Loucy (cell line): Measurements from ENCODE around the gene CDK8.

Experiments
- H2AFZ ChIP-seq: fragments of 200-600 bp; sonication (generic); 2 replicates; pipeline ENCODE4 v1.6.0; 2016; ENCODE audit warnings: antibody characterized with exemption, mild to moderate bottlenecking, low read length, moderate library complexity
- H3F3A ChIP-seq: fragments of 200-600 bp; 2 replicates; pipeline ENCODE4 v1.6.0; 2016; ENCODE audit warnings: antibody characterized with exemption, low read depth, mild to moderate bottlenecking
- H3K27me3 ChIP-seq: fragments of 200-600 bp; sonication (generic); 2 replicates; pipeline ENCODE4 v1.6.1; 2014; ENCODE audit warnings: low read length, mild to moderate bottlenecking; ENCODE audit not compliant: insufficient read depth, poor library complexity, severe bottlenecking
- H3K36me3 ChIP-seq: fragments of 200-600 bp; sonication (generic); 2 replicates; pipeline ENCODE4 v1.6.1; 2016; ENCODE audit warnings: low read length; ENCODE audit not compliant: insufficient read depth
- H3K4me1 ChIP-seq: fragments of 200-600 bp; sonication (generic); 2 replicates; pipeline ENCODE4 v1.5.1; 2014; ENCODE audit warnings: low read length, mild to moderate bottlenecking; ENCODE audit not compliant: insufficient read depth, poor library complexity, severe bottlenecking
- H3K4me2 ChIP-seq: fragments of 200-600 bp; sonication (generic); 2 replicates; pipeline ENCODE4 v1.6.0; 2014; ENCODE audit warnings: antibody characterized with exemption, low read length, low read depth, mild to moderate bottlenecking; ENCODE audit not compliant: poor library complexity, severe bottlenecking
- H3K4me3 ChIP-seq: fragments of 200-600 bp; sonication (generic); 2 replicates; pipeline ENCODE4 v1.5.1; 2014; ENCODE audit warnings: low read length, mild to moderate bottlenecking, mixed read lengths; ENCODE audit not compliant: poor library complexity, severe bottlenecking
- H3K79me2 ChIP-seq: fragments of 200-600 bp; sonication (generic); 2 replicates; pipeline ENCODE4 v1.6.1; 2014; ENCODE audit warnings: low read length; ENCODE audit not compliant: insufficient read depth
- H3K9ac ChIP-seq: fragments of 200-600 bp; sonication (generic); 2 replicates; pipeline ENCODE4 v1.6.0; 2014; ENCODE audit warnings: mild to moderate bottlenecking, low read depth, low read length, moderate library complexity; ENCODE audit not compliant: poor library complexity, severe bottlenecking
- H3K9me2 ChIP-seq: fragments of 200-600 bp; sonication (generic); replicated peaks from 2 replicates; pipeline ENCODE4 v1.6.1; 2016; ENCODE audit warnings: low read depth, low read length, mixed read lengths
- H3K9me3 ChIP-seq: fragments of 200-600 bp; sonication (generic); 2 replicates; pipeline ENCODE4 v1.6.1; 2014; ENCODE audit warnings: mild to moderate bottlenecking, antibody characterized with exemption, low read length, low read depth; ENCODE audit not compliant: insufficient read depth
- H4K20me1 ChIP-seq: fragments of 200-600 bp; sonication (generic); 2 replicates; pipeline ENCODE4 v1.6.0; 2014; ENCODE audit warnings: antibody characterized with exemption, low read length, mild to moderate bottlenecking; ENCODE audit not compliant: insufficient read depth, poor library complexity, severe bottlenecking
- EZH2phosphoT487 ChIP-seq: fragments of 200-600 bp; IDR thresholded peaks from 2 replicates; pipeline ENCODE4 v1.6.1; 2018; ENCODE audit warnings: antibody characterized with exemption, mild to moderate bottlenecking, moderate library complexity, borderline replicate concordance
- TF ChIP-seq, protein P1 (sequence below): fragments of 200-600 bp; sonication (generic); conservative IDR thresholded peaks from 2 replicates; pipeline ENCODE4 v1.5.1; 2014; ENCODE audit warnings: mild to moderate bottlenecking, antibody characterized with exemption, low read length

CDK8 gene

DNA sequence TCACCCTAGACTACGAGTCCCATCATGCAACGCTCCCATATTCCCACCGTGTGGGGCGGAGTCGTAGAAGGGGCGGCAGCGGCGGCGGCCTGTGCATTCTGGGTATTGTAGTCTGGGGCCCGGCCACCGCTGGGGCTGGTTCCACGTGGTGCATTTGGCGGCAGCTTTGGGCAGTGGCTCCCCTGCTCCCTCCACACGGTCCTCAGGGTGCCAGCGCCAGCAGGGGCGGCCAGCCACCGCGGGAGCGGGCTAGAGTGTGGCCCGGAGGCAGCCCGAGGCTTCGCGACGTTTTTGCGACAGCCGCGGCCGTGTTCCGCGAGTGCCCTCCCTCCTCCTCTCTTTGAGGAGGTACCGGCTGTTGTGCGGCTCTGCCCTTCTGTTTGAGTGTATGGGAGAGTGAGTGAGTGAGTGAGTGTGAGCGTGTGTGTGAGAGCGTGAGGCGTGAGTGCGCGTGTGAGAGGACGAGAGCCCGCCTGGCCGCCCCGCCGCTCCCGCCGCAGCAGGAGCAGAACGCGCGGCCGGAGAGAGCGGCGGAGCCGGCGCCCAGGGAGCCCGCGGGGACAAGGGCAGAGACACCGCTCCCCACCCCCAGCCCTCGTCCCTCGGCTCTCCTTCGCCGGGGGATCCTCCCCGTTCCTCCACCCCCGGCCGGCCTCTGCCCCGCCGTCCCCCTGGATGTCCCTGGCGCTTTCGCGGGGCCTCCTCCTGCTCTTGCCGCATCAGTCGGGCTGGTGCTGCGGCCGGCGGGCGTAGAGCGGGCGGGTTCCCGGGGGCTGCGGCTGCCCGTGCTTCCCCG is at the start of gene CDK8:
TSS of gene CDK8 (plus strand) at position 343 of the 796 bp plus-strand sequence. CDS start 513 bp downstream, outside the sequence.
- H3K79me2 ChIP-seq, result peaks cover 45% of the 10 kb centered on the region
- H2AFZ ChIP-seq, result peak within 1 kb of the TSS; percentile 97
- TF ChIP-seq, protein P1, sequence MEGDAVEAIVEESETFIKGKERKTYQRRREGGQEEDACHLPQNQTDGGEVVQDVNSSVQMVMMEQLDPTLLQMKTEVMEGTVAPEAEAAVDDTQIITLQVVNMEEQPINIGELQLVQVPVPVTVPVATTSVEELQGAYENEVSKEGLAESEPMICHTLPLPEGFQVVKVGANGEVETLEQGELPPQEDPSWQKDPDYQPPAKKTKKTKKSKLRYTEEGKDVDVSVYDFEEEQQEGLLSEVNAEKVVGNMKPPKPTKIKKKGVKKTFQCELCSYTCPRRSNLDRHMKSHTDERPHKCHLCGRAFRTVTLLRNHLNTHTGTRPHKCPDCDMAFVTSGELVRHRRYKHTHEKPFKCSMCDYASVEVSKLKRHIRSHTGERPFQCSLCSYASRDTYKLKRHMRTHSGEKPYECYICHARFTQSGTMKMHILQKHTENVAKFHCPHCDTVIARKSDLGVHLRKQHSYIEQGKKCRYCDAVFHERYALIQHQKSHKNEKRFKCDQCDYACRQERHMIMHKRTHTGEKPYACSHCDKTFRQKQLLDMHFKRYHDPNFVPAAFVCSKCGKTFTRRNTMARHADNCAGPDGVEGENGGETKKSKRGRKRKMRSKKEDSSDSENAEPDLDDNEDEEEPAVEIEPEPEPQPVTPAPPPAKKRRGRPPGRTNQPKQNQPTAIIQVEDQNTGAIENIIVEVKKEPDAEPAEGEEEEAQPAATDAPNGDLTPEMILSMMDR, result no peak
- TF ChIP-seq EZH2phosphoT487, result no peak

DNA sequence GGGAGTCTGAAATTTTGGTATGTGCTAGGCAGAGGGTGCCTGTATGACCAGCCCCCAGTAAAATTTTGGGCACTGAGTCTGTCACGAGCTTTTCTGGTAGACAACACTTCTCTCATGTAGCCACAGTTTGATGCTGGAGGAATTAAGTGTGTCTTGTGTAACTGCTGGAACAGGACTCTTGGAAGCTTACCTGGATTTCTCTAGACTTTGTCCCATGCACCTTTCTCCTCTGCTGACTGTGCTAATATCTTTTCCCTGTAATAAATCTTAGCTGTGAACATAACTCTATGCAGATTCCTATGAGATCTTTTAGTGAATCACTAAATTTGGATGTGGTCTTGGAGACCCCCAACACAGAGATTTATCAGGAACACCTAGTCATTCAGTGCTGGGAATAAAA is 45.6 kb upstream of the CDK8 start:
- Histone ChIP-seq H3K79me2 (no peaks in the 10 kb centered on the region), H3K4me3 (no peak overlapping the region), H2AFZ (no peak overlapping the region), H3K4me1 (peaks cover 6% of the 10 kb centered on the region), H4K20me1 (peaks cover 4% of the 10 kb centered on the region), H3K9ac (no peak overlapping the region), H3F3A (no peaks in the 10 kb centered on the region), H3K9me3 (no peaks in the 10 kb centered on the region), H3K9me2 (no peaks in the 10 kb centered on the region), H3K4me2 (no peak overlapping the region), H3K36me3 (peaks cover 34% of the 10 kb centered on the region; the same call in 1 of the 2 replicates), H3K27me3 (no peaks in the 10 kb centered on the region)
- no peak for TF ChIP-seq EZH2phosphoT487
- TF ChIP-seq, protein P1, result no peak

More for the DNA sequence above, at the start of gene CDK8:
- H3K9me3 ChIP-seq, result no peaks in the 10 kb centered on the region
- peaks cover 45% of the 10 kb centered on the region for H4K20me1 ChIP-seq
- peak within 1 kb of the TSS; percentile 81 for H3K4me3 ChIP-seq
- H3K27me3 ChIP-seq, result no peaks in the 10 kb centered on the region
- H3K4me2 ChIP-seq, result peak within 1 kb of the TSS; percentile 95
- peak within 1 kb of the TSS; percentile 76 for H3K9ac ChIP-seq
- no peaks in the 10 kb centered on the region for H3K9me2 ChIP-seq
- no peaks in the 10 kb centered on the region for H3K36me3 ChIP-seq
- no peaks in the 10 kb centered on the region for H3F3A ChIP-seq
- peaks cover 43% of the 10 kb centered on the region for H3K4me1 ChIP-seq

- H3F3A ChIP-seq, result no peaks in the 10 kb centered on the region
- no peaks in the 10 kb centered on the region for H3K27me3 ChIP-seq
- H4K20me1 ChIP-seq, result peaks cover 11% of the 10 kb centered on the region
- H3K9ac ChIP-seq, result no peak overlapping the region
- TF ChIP-seq, protein P1, result no peak
- no peak for TF ChIP-seq EZH2phosphoT487
- H3K9me3 ChIP-seq, result no peaks in the 10 kb centered on the region
- peaks cover 6% of the 10 kb centered on the region for H3K4me1 ChIP-seq
- peaks cover 70% of the 10 kb centered on the region for H3K36me3 ChIP-seq
- no peak overlapping the region for H3K4me3 ChIP-seq
- no peak overlapping the region for H3K4me2 ChIP-seq
- 0 out of 2 replicates have a peak, but pooled peaks cover 14% of the 10 kb centered on the region for H3K79me2 ChIP-seq
- H3K9me2 ChIP-seq, result no peaks in the 10 kb centered on the region
- H2AFZ ChIP-seq, result no peak overlapping the region
Measured at GRCh38 chr13:26213345-26213744, 40.6 kb upstream of the CDK8 start.
